GOT3 (cell line): Measurements from ENCODE around the gene BRMS1L.
"Not testable (repeated sequence)": the region's sequence is repeated elsewhere in the genome, so short reads cannot be mapped to it uniquely, and the experiment has no call there.

ENCODE experiments used
- DNase-seq: peaks from one replicate; lab custom pipeline; 2025; ENCODE audit warnings: mixed read lengths; lab: John Stamatoyannopoulos, UW

BRMS1L gene

DNA sequence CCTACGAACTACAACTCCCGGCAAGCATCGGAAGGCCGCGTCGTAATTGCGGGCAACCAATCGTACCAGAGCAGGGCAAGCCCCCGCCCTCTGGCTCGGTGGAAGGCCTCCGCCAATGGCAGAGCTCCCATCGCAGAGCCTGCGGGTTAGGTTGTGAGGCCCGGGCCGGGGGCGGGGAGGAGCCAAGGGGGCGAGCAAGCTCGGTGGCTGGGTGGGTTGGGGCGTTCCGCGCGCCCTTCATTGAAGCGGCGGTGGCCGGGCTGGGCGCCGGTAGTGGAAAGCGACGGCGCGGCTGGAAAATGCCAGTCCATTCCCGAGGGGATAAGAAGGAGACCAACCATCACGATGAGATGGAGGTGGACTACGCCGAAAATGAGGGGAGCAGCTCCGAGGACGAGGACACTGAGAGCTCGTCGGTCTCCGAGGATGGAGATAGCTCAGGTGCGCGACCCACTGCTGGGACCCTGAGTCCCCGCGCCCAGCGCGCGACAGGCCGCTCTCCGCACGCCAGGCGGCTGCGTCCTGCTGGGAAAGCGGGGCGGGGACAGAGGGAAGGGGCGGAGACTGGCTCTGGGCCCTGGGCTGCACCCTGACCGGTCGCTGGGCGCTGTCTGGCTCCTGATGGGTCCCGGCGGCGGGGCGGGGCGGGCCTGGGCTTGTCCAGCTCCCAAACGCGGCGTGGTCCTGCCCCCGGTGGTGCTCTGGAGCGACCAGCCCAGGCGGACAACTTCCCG is at the start of gene BRMS1L:
Gene BRMS1L, plus strand, starts transcription at position 121 of the 734 bp plus-strand sequence. Its CDS starts 179 bp downstream, at position 300.
- DNase-seq: peak; percentile 72

- DNase-seq: no peak
Measured at GRCh38 chr14:35776823-35777222, 49.3 kb upstream of the BRMS1L start.

GRCh38 chr14:35777550-35777949 is 48.6 kb upstream of the BRMS1L start:
- not testable (repeated sequence) for DNase-seq

- DNase-seq: no peak
Measured at GRCh38 chr14:35779368-35779767, 46.8 kb upstream of the BRMS1L start.

DNA sequence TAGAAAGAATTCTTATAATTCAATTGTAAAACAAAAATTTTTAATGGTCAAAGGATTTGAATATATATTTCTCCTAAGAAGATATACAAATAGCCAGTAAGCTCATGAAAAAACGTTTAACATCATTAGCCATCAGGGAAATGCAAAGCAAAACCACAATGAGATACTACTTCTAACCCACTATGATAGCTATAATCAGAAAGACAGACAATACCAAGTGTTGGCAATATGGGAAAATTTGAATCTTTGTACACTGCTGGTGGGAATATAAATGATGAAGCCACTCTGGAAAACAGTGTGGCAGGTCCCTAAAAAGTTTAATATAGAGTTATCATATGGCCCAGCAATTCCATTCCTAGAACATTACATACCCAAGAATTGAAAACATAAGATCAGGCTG is 42.4 kb upstream of the BRMS1L start:
- DNase-seq: no peak

DNA sequence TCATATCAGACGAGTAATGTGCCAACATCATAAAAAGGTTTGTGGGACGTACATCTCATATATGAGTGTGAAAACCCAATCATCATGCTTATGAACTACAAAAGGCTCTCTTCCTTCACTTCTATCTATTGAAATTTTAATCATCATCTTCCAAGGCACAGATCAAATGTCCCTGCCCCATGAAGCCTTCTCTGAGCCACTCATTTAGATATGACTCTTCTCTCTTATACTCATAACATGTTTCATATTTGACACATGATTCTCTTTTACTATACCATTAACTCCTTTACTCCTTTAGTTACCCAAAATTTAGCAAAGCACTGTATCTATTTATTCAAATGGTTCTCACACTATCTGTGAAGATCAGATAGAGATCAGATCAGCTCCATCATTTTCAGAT is 39.3 kb upstream of the BRMS1L start:
- no peak for DNase-seq

- DNase-seq: no peak
Measured at GRCh38 chr14:35789651-35790050, 36.5 kb upstream of the BRMS1L start.

GRCh38 chr14:35797796-35798195 is 28.3 kb upstream of the BRMS1L start:
- DNase-seq: no peak

GRCh38 chr14:35806006-35806907 is 19.9 kb upstream of the BRMS1L start:
- no peak for DNase-seq

- no peak for DNase-seq
Measured at GRCh38 chr14:35807131-35807961, 18.8 kb upstream of the BRMS1L start.

GRCh38 chr14:35808076-35808637 is 18.0 kb upstream of the BRMS1L start:
- DNase-seq: no peak

- peak; percentile 40 for DNase-seq
Measured at GRCh38 chr14:35808638-35809563, 17.2 kb upstream of the BRMS1L start, which contains the start of gene RALGAPA1. Gene RALGAPA1, minus strand, starts transcription at chr14:35809295. Its CDS starts 460 bp downstream, at chr14:35808835.

DNA sequence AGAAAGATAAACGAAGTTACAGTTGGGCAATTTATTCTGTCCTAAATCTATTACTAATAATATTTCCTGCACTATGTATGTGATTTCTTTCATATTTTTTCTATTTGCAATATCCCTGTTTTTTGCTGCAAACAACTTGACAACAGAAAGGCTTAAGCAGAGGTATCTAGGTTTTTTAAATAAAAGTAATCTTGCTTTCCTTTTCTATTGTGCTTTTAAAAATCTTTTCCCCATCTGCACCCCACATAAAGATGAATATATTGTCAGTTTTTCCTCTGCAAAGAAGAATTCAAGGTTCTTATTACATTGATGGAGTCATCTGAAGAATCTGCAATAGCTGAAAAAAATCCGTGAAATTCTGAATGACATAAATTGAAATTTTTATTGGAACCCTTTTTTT is 16.5 kb upstream of the BRMS1L start:
- no peak for DNase-seq

DNA sequence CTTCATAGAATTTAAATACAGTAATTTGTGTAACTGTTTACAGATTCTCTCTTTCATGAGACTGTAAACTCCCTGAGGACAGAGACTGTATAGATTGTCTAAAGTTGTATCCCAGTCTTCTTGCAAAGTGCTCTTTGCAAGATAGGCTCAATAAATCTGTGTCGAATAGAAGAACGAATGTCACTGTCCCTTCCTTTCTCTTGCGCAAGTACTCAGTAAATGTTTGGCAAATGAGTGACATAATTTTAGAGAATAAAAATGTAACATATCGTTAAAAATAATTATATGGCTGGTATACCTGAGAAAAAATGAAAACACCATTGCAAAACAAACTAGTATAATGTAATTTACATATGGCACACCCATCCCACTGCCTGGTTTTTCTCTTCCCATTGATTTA is 15.2 kb upstream of the BRMS1L start:
- no peak for DNase-seq

DNA sequence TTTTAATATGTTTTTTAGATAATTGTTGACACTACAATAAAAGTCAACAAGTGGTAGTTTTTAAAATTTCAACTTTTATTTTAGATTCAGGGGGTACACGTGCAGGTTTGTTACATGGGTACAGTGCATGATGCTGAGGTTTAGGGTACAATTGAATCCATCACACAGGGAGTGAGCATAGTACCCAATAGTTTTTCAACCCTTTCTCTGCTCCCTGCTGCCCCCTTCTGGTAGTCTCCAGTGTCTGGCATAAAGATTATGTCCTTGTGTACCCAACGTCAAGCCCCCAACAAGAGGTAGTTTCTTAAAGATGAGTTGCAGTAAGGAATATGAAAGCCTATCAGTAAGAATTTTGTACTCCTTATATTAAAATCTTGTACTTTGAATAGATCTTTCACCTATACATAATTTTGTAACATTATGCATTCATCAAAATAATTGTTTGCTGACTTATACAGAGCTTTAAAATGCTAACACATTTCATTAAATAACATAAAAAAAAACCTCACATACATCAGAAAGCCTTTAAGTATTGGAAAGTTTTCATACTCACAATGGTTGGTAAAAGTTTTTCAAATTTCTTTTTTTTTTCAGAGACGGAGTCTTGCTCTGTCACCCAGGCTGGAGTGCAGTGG is 11.7 kb upstream of the BRMS1L start:
- DNase-seq: no peak

- no peak for DNase-seq
Measured at GRCh38 chr14:35818346-35819115, 7.6 kb upstream of the BRMS1L start.

DNA sequence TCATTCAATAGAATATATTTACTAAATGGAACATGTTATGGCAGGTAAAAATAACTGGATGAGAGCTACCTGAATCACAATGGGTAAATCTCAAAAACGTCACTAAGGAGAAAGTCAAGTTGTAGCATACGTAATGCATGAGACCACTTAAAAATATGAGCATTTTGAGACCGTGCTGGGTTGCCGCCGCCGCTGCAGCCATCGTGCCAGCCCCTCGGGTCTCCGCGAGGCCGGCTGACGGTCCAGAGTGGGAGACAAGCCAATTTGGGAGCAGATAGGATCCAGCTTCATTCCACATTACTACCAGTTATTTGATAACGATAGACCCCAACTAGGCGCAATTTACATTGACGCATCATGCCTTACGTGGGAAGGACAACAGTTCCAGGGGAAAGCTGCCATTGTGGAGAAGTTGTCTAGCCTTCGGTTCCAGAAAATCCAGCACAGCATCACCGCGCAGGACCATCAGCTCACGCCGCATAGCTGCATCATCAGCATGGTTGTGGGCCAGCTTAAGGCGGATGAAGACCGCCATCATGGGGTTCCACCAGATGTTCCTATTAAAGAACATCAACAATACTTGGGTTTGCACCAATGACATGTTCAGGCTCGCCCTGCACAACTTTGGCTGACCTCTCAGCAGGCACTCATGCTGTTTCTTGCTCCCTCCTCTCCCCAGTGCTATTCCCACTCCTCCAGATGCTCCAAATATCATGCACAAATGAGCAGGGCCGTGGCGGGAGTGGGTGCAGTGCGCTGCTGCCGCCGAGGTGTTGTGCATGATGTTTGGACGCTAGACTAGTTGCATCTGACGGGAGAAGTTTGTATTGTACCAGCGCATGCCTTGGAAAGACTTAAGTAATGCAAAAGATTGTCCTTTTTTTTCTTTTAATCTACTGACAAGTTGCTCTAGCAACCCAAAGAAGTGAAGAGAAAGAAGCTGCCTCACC is 6.3 kb upstream of the BRMS1L start:
- no peak for DNase-seq
